Measurements from ENCODE around the gene EBLN2.
"Not testable (repeated sequence)": the region's sequence is repeated elsewhere in the genome, so short reads cannot be mapped to it uniquely, and the experiment has no call there.

EBLN2 gene

GRCh38 chr3:73046195-73046594 is 15.3 kb upstream of the EBLN2 start:
- Mint-ChIP-seq H3K27ac (no peak overlapping the region), H3K4me3 (no peak overlapping the region), H3K36me3 (peaks cover 62% of the 10 kb centered on the region), H3K9me3 (no peaks in the 10 kb centered on the region), H3K4me1 (peaks cover 39% of the 10 kb centered on the region)
- DNase-seq (ENCODE audit: low spot score in 2 of 2), result no peak
- no peak for ATAC-seq

DNA sequence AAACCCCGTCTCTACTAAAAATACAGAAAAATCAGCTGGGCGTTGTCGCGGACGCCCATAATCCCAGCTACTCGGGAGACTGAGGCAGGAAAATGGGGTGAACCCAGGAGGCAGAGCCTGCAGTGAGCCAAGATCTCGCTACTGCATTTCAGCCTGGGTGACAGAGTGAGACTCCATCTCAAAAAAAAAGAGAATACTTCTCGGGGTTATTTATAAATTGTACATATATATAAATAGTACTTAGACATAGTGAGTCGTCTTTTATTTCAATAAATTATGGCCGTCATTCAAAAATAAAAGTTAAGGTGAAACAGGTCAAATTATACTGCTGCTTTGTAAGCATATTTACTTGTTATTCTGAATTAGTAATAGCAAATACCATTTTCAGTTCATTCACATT is 12.1 kb upstream of the EBLN2 start:
- peaks cover 24% of the 10 kb centered on the region for H3K4me1 Mint-ChIP-seq
- no peaks in the 10 kb centered on the region for H3K9me3 Mint-ChIP-seq
- no peak overlapping the region for H3K4me3 Mint-ChIP-seq
- ATAC-seq (no peak), DNase-seq (ENCODE audit: low spot score in 2 of 2) (no peak)
- peaks cover 76% of the 10 kb centered on the region for H3K36me3 Mint-ChIP-seq
- H3K27ac Mint-ChIP-seq, result no peak overlapping the region

GRCh38 chr3:73052857-73053256 is 8.6 kb upstream of the EBLN2 start:
- H3K4me1 Mint-ChIP-seq, result peaks cover 20% of the 10 kb centered on the region
- ATAC-seq (no peak), DNase-seq (ENCODE audit: low spot score in 2 of 2) (no peak)
- H3K36me3 Mint-ChIP-seq, result peaks cover 63% of the 10 kb centered on the region
- H3K9me3 Mint-ChIP-seq, result no peaks in the 10 kb centered on the region
- no peak overlapping the region for H3K27ac Mint-ChIP-seq
- H3K4me3 Mint-ChIP-seq, result no peak overlapping the region

GRCh38 chr3:73055583-73055982 is 5.9 kb upstream of the EBLN2 start:
- H3K9me3 Mint-ChIP-seq, result no peaks in the 10 kb centered on the region
- H3K4me3 Mint-ChIP-seq, result no peak overlapping the region
- DNase-seq (ENCODE audit: low spot score in 2 of 2), result no peak
- H3K36me3 Mint-ChIP-seq, result peaks cover 63% of the 10 kb centered on the region
- no peak overlapping the region for H3K27ac Mint-ChIP-seq
- peaks cover 22% of the 10 kb centered on the region for H3K4me1 Mint-ChIP-seq
- no peak for ATAC-seq

DNA sequence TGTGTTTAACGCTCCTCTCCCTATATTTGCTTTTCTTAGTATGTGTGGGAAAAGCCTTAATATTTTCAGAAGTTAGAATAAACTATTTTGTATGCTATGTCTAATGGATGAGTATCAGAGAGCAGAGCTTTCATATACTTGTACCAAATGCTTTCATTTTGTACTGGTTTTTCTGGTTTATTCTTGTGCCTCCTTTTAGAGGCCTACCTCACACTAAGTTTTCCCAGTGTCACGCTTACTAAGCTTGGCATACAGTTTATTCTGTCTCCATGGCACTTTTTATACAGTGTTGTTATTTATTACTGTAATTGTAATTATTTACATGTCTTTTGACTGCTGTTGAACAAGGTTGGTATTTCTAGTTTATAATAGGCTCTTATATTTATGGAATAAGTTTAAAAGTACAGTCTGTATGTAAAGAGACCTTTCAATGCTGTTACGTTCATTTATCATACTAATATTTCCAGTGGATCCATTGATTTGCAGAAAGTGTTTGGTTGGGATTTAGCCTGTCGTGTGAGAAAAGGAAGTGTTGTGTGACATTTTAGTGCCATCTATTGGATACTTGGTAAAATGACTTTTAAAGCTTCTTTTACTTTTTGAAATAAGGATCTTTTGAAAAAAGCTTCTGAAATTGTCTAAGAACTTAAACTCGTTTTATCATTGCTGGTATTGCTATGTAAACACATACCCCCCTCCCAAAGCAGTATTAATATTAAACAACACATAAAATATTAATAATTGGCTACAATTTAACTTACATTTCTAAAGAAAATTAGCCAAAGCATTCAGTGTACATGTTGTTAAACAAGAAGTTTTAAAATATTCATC is 5.2 kb upstream of the EBLN2 start:
- Mint-ChIP-seq H3K4me1 (peaks cover 22% of the 10 kb centered on the region), H3K9me3 (no peaks in the 10 kb centered on the region), H3K27ac (no peak overlapping the region), H3K36me3 (peaks cover 63% of the 10 kb centered on the region), H3K4me3 (no peak overlapping the region)
- ATAC-seq (no peak), DNase-seq (ENCODE audit: low spot score in 2 of 2) (no peak)

DNA sequence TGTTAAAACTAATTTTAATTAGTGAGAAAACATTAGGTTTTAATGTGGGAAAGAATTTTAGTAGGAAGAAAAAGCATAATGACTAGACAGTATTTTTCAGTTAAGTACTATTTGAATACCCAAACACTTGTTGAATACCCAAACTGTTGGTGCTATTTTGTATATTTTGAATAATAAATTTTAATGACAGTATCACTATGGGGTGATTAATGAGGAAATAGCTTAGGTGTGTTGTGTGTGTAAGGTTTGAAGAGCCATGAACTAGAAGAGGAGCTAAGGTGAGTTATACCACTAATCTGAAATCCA is 4.7 kb upstream of the EBLN2 start:
- Mint-ChIP-seq H3K4me1 (peaks cover 19% of the 10 kb centered on the region), H3K36me3 (peaks cover 63% of the 10 kb centered on the region), H3K27ac (no peak overlapping the region), H3K9me3 (no peaks in the 10 kb centered on the region), H3K4me3 (no peak overlapping the region)
- DNase-seq (ENCODE audit: low spot score in 2 of 2) (no peak), ATAC-seq (no peak)

GRCh38 chr3:73060302-73060723 is 1.1 kb upstream of the EBLN2 start:
- Mint-ChIP-seq H3K4me1 (peaks cover 15% of the 10 kb centered on the region), H3K36me3 (peaks cover 89% of the 10 kb centered on the region), H3K4me3 (no peak overlapping the region), H3K27ac (no peak overlapping the region), H3K9me3 (no peaks in the 10 kb centered on the region)
- DNase-seq (ENCODE audit: low spot score in 2 of 2) (no peak), ATAC-seq (no peak)

GRCh38 chr3:73066243-73066642 is 4.8 kb downstream of the EBLN2 start:
- ATAC-seq, result not testable (repeated sequence)
- H3K36me3 Mint-ChIP-seq, result peaks cover 93% of the 10 kb centered on the region

DNA sequence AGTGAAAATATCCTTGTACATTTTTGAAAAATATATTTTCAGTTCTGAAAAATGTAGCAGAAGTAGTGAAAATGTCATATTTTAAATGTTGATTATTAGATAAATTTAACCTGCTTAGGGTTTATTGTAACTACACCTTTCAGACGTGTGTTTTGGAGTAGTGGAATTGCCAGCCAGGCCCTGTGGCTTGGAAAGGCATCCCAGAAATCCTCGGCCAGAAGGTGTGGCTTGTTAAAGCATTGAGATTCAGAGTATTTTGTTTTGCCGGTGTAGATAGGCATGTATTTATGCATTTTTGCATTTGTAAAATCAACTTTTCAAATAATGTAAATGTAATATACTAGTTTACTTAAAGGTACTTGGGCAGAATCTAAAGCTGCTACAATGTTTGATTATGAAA is 7.0 kb downstream of the EBLN2 start:
- Mint-ChIP-seq H3K27ac (no peak overlapping the region), H3K9me3 (no peaks in the 10 kb centered on the region), H3K4me1 (peaks cover 21% of the 10 kb centered on the region), H3K4me3 (no peak overlapping the region), H3K36me3 (peaks cover 73% of the 10 kb centered on the region)
- DNase-seq (ENCODE audit: low spot score in 2 of 2) (no peak), ATAC-seq (no peak)

More at GRCh38 chr3:73066243-73066642, 4.8 kb downstream of the EBLN2 start:
- not testable (repeated sequence) for H3K4me1 Mint-ChIP-seq; DNase-seq (ENCODE audit: low spot score in 2 of 2); H3K4me3 Mint-ChIP-seq; H3K27ac Mint-ChIP-seq; H3K9me3 Mint-ChIP-seq

DNA sequence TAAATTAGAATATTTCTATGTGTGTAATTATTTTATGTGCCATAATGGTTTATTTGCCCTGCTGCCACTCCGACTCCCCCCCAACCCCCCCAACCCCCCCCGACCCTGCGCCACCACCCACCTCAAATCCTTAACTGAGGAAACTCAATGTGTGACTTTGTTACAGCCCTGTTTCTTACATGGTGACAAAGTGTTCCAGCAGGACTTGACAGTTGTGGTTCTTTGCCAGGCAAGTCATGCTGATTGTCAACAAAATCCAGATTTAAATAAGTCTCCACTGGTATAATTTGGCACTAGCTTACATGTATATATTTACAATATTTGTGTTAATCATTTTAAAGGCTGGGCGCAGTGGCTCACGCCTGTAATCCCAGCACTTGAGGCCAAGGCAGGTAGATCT is 7.7 kb downstream of the EBLN2 start:
- ATAC-seq, result no peak
- peaks cover 65% of the 10 kb centered on the region for H3K36me3 Mint-ChIP-seq
- no peak overlapping the region for H3K4me3 Mint-ChIP-seq
- DNase-seq (ENCODE audit: low spot score in 2 of 2), result no peak
- no peaks in the 10 kb centered on the region for H3K9me3 Mint-ChIP-seq
- peaks cover 24% of the 10 kb centered on the region for H3K4me1 Mint-ChIP-seq
- H3K27ac Mint-ChIP-seq, result peak overlapping the region; percentile 40

- no peak overlapping the region for H3K4me3 Mint-ChIP-seq
- H3K9me3 Mint-ChIP-seq, result no peaks in the 10 kb centered on the region
- H3K4me1 Mint-ChIP-seq, result peaks cover 27% of the 10 kb centered on the region
- DNase-seq (ENCODE audit: low spot score in 2 of 2), result no peak
- H3K27ac Mint-ChIP-seq, result peak overlapping the region; percentile 40
- ATAC-seq, result peak; percentile 31
- H3K36me3 Mint-ChIP-seq, result peaks cover 58% of the 10 kb centered on the region
Observed at GRCh38 chr3:73069775-73070444, 8.5 kb downstream of the EBLN2 start.

DNA sequence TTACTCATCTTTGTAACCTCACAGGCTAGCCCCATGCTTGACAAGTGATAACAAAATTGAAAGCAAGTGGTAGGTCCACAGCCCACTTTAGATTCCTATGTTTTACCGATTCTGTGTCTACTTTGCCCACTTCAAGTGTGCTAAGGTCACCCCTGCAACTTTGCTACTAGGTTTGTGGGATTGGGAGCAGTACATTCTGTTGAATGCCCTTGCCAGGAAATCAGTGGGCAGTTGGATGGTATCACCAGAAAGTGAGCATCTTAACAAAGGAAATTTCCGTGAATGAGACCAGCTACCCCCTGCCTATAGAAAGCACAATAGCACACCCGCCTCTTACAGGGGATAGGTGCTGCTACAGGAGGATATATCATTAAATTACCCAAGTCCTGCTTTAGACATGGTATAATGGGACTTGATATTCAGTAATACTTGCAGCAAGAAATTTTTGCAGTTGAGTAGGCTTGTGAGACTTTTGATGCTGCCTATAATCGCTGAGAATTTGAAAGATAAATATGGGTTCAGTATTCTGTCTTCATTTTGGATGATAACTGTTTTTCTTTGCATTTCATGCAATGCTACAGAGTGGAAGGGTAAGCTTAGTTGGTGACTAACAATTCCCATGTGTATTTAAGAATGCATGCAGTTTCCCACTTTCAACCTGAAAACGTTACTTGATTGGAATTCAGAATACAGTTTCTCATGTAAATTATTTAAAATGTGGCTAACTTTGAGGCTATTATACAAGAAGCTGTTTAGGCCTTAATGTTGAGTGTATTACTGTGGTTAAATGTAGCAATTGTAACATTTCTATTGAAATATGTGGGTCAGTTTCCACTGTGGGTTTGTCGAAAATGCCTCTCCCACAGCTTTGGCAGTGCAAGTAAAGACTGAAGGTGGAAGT is 9.5 kb downstream of the EBLN2 start:
- Mint-ChIP-seq H3K36me3 (peaks cover 48% of the 10 kb centered on the region), H3K27ac (peak overlapping the region; percentile 9), H3K4me1 (peaks cover 27% of the 10 kb centered on the region), H3K4me3 (no peak overlapping the region), H3K9me3 (no peaks in the 10 kb centered on the region)
- ATAC-seq, result peak; percentile 46
- DNase-seq (ENCODE audit: low spot score in 2 of 2), result peak in 1 of 2 donors; percentile 23

GRCh38 chr3:73071952-73072351 is 10.5 kb downstream of the EBLN2 start:
- peak overlapping the region; percentile 9 for H3K27ac Mint-ChIP-seq
- H3K9me3 Mint-ChIP-seq, result no peaks in the 10 kb centered on the region
- no peak overlapping the region for H3K4me3 Mint-ChIP-seq
- DNase-seq (ENCODE audit: low spot score in 2 of 2) (peak in 1 of 2 donors; percentile 38), ATAC-seq (no peak)
- H3K4me1 Mint-ChIP-seq, result peaks cover 27% of the 10 kb centered on the region
- peaks cover 37% of the 10 kb centered on the region for H3K36me3 Mint-ChIP-seq

- Mint-ChIP-seq H3K36me3 (peaks cover 31% of the 10 kb centered on the region), H3K4me1 (peaks cover 27% of the 10 kb centered on the region), H3K9me3 (no peaks in the 10 kb centered on the region), H3K4me3 (no peak overlapping the region), H3K27ac (peak overlapping the region; percentile 9)
- ATAC-seq (no peak), DNase-seq (ENCODE audit: low spot score in 2 of 2) (peak in 1 of 2 donors; percentile 44)
Observed at GRCh38 chr3:73072634-73073033, 11.2 kb downstream of the EBLN2 start.

DNA sequence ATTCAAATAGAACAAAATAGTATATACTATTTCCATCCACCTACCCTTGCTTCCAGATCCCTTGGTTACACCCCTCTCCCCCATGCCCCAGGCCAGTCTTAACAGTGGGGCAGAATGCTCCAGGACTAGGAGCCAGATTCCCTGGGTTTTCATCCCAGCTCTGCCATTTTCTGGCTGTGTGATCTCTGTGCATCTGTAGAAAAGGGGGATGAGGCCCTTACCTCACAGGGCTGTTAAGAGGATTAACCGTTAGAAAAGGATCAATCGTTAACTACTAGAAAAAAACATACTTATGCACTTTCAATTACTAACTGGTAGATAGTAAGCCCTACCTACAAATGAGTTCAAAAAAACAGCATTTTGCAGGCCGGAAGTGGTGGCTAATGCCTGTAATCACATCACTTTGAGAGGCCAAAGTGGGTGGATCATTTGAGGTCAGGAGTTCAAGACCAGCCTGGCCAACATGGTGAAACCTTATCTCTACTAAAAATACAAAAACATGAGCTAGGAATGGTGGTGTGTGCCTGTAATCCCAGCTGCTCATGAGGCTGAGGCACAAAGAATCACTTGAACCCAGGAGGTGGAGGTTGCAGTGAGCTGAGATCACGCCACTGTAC is 11.7 kb downstream of the EBLN2 start:
- peak in 1 of 2 donors; percentile 41 for DNase-seq (ENCODE audit: low spot score in 2 of 2)
- H3K27ac Mint-ChIP-seq, result no peak overlapping the region
- ATAC-seq, result no peak
- no peak overlapping the region for H3K4me3 Mint-ChIP-seq
- no peaks in the 10 kb centered on the region for H3K9me3 Mint-ChIP-seq
- peaks cover 27% of the 10 kb centered on the region for H3K4me1 Mint-ChIP-seq
- H3K36me3 Mint-ChIP-seq, result peaks cover 25% of the 10 kb centered on the region
